Renal cortex interstitium (tissue), 11 donors: ENCODE data around the gene COL18A1. TPM values are rescaled to one million over a fixed set of nuclear protein-coding genes. Genes with fewer than 3 reads are reported as not detected.

Source experiments
- DNase-seq, 11 donors: peaks; one replicate each; pipeline ENCODE4 v3.0.0-alpha.2; 2013; ENCODE audit warnings: low read depth in 9 of 11, low spot score in 4 of 11; ENCODE audit errors: extremely low read depth in 1 of 11
- polyA plus RNA-seq, 3 donors: library from polyadenylated mRNA; unstranded; fragments of 120-200 nt; gene quantifications; one replicate each; pipeline ENCODE4 v1.2.1, GENCODE V29; 2013; ENCODE audit not compliant: insufficient read length in 3 of 3

Gene COL18A1
- polyA plus RNA-seq, 3 donors, result 101 to 232 (median 169) TPM

GRCh38 chr21:45417256-45417950 is 12.4 kb downstream of the COL18A1 start:
- DNase-seq, result no peak

DNA sequence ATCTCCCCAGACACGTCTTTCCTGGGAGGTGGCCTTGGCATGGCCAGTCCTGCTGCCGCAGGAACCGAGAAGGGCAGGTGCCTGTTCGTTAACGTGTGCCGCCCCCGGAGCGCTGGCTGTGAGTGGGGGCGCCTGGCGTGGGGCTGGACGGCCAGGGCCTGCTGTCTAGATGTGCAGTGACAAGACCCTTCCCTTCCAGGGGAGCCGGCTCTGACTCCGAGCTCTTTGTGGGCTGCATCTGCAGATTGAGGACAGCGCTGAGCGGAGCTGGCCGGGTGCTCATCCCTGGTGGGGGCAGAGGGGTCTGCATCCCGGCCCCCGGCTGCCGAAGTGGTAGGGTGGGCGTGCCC is 13.0 kb downstream of the COL18A1 start:
- DNase-seq, result no peak

GRCh38 chr21:45418301-45419071 is 13.5 kb downstream of the COL18A1 start:
- DNase-seq, result no peak

DNA sequence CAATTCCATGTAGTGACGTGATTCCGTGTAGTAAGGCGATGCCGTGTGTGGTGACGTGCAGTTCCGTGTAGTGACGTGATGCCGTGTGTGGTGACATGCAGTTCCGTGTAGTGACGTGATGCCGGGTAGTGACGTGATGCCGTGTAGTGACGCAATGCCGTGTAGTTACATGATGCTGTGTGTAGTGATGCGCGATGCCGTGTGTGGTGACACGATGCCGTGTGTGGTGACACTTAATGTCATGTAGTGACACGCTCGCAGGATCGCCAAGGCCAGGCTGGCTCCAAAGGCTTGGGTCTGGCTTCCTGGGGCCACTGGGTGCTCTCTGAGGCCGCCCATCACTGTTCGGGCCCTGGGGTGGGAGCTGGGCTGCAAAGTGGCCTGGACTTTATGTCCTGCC is 14.2 kb downstream of the COL18A1 start:
- DNase-seq, result no peak

- DNase-seq, result peak in 3 of 11 donors; percentile 75 to 83 (median 79)
Measured at GRCh38 chr21:45420061-45421041, 15.4 kb downstream of the COL18A1 start.

GRCh38 chr21:45421071-45421845 is 16.3 kb downstream of the COL18A1 start:
- peak in 1 of 11 donors; percentile 61 for DNase-seq

DNA sequence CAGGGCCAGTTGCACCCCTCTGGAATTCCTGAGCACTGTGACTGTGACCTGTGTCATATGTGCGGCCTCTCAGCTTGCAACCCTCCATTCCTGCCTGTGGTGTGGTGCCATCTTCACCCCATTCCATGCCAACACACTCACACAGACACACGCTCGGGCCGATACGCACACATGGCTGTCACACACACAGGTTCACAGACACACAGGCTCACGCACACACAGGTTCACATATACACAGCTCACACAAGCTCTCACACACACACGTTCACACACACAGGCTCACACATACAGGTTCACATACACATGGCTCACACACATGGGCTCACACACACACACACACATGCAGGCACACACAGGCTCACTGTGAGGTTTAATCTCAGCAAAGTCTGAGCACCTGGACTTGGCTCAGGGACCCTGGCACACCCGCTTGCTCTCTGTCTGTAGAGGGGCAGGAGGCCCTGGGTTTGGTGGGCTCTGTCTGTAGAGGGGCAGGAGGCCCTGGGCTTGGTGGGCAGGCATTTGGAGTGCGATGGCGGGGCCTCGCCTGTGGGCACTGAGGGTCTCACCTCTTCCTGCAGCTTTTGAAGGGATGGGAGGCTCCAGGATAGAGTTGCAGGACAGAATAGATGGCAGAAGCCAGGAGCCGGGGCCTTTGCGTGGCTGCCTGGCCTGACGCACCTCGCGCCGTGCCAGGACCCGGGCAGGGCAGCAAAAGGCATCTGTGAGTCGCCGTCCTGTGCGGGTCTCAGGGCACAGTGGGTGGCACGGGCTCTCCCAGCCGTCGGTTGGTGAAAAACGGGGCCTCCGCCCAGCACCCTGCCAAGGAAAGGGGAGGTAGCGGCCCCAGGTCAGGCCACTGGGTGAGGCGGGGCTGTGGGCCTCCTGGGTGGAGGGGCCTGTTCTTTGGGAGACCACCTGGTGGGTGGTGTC is 17.1 kb downstream of the COL18A1 start:
- DNase-seq, result no peak

- peak in 2 of 11 donors; percentile 66 to 80 for DNase-seq
Measured at GRCh38 chr21:45423201-45423955, 18.4 kb downstream of the COL18A1 start.

GRCh38 chr21:45423968-45424853 is 19.2 kb downstream of the COL18A1 start:
- DNase-seq, result no peak

GRCh38 chr21:45424854-45425795 is 20.2 kb downstream of the COL18A1 start:
- DNase-seq, result no peak

- DNase-seq, result no peak
Measured at GRCh38 chr21:45427331-45428271, 22.6 kb downstream of the COL18A1 start.

DNA sequence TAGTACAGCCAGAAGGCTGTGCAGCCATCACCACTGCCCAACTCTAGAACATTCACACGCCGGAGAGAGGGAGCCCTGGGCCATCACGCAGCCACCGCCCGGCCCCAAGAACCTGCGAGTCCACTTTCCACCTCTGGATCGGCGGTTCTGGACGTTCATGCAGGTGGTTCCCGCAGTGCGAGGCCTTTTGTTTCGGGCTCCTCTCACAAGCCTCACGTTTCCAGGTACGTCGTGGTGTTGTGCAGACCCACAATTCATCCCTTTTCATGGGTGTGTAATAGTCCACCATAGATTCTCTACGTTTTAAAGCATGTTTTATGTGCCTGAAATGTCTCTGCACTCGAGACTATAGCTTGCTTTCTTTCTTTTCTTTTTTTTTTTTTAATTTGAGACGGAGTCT is 23.6 kb downstream of the COL18A1 start:
- DNase-seq, result no peak

DNA sequence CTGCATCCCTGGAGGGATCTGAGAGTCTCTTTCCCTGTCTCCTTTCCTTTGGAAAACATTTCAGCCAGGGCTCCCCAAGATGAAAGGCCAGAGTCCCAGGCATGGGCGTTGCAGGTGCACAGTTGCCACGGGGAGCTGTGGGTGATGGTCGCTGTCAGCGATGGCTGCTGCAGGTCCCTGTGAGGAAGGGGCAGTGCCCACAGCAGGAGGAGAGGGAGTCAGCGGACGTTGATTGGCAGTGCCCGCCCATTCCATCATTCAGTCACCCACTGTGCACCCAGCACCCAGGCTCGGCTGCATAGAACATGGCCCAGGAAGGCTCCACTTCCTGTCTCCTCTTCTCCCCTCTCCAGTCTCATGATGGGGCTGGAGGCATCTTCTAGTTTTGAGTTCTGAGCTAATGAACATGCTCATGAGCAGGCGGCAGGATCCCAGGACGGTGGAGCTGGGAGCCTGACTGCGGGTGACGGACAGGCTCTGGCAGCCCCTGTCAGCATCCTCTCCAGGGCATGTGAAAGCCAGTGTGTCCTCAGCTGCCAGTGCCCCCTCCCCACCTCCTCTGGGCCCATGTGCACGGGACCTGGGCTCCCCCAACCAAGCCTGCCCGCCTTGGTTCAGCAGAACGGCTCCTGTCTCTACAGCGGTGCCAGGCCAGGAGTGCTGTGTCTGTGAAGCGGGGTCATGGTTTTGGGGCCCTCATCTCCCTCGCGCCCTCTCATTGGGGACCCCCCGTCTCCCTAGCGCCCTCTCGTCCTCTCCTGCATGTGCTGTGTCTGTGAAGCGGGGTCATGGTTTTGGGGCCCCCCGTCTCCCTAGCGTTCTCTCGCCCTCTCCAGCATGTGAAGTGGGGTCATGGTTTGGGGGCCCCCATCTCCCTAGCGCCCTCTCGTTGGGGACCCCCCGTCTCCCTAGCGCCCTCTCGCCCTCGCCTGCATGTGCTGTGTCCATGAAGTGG is 24.5 kb downstream of the COL18A1 start:
- no peak for DNase-seq
